Osteocyte (in vitro differentiated cells): Measurements from ENCODE around the gene NFKB1. TPM values are rescaled to one million over a fixed set of nuclear protein-coding genes. Genes with fewer than 3 reads are reported as not detected.

Experiments used
- DNase-seq: peaks from one replicate; pipeline ENCODE4 v3.0.0; 2021; ENCODE audit warnings: mixed read lengths; ENCODE audit not compliant: unreplicated experiment; ENCODE audit errors: extremely low spot score
- H3K27ac Mint-ChIP-seq: one replicate; pipeline ENCODE4 v1.8.0; 2021; ENCODE audit warnings: mild to moderate bottlenecking, mixed read lengths; ENCODE audit not compliant: unreplicated experiment
- H3K27me3 Mint-ChIP-seq: one replicate; pipeline ENCODE4 v1.8.0; 2021; ENCODE audit warnings: mixed read lengths; ENCODE audit not compliant: unreplicated experiment
- H3K36me3 Mint-ChIP-seq: one replicate; pipeline ENCODE4 v1.8.0; 2021; ENCODE audit warnings: mixed read lengths; ENCODE audit not compliant: unreplicated experiment
- H3K4me1 Mint-ChIP-seq: one replicate; pipeline ENCODE4 v1.8.0; 2021; ENCODE audit warnings: mixed read lengths; ENCODE audit not compliant: unreplicated experiment
- H3K4me3 Mint-ChIP-seq: one replicate; pipeline ENCODE4 v1.8.0; 2021; ENCODE audit warnings: mild to moderate bottlenecking, moderate library complexity, mixed read lengths; ENCODE audit not compliant: unreplicated experiment
- H3K9me3 Mint-ChIP-seq: one replicate; pipeline ENCODE4 v1.8.0; 2021; ENCODE audit warnings: mixed read lengths; ENCODE audit not compliant: unreplicated experiment
- total RNA-seq: library from RNA; stranded (reverse); gene quantifications from 2 replicates; pipeline ENCODE4 v1.2.1, GENCODE V29; 2021
- TF ChIP-seq, protein P1 (sequence below): fragments of 200-600 bp; sonication (generic); IDR thresholded peaks from 2 replicates; pipeline ENCODE4 v1.5.0; 2021; ENCODE audit warnings: antibody characterized with exemption, mild to moderate bottlenecking, moderate library complexity

Gene NFKB1
- total RNA-seq, 1 donor from 2014 or later: 27.9 TPM

DNA sequence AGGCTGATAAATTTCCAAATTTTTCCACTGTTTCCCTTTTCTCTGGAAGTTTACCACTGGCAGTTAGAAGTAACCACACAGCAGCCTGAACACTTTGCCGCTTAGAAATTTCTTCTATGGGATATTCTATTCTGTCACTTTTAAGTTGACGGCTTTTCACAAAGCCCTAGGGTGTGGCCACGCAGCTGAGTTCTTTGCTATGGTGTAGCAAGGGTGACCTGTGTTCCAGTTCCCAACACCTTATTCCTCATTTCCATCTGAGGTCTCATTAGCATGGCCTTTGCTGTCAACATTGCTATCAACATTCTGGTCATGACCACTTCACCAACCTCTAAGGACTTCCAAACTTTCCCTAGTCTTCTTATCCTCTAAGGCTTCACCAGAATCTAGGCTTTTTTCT, 45.4 kb upstream of the NFKB1 start:
- DNase-seq: no peak

DNA sequence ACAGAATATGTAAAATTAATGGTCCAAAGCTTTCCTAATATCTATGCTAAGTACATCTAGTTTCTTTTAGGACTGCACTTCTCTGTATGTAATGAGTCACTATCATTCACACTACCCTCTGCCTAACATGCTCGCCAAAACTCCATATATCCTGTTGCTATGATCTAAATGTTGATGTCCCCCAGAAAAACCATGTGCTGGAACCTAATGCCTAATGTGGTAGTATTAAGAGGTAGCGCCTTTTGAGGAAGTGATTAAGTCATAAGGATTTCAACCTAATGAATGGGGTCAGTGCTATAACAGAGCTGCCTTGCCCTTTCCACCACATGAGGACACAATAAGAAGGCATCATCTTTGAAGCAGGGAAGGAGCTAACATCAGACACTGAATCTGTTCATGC, 34.9 kb upstream of the NFKB1 start:
- peaks cover 41% of the 10 kb centered on the region for H3K27me3 Mint-ChIP-seq
- TF ChIP-seq, protein P1, sequence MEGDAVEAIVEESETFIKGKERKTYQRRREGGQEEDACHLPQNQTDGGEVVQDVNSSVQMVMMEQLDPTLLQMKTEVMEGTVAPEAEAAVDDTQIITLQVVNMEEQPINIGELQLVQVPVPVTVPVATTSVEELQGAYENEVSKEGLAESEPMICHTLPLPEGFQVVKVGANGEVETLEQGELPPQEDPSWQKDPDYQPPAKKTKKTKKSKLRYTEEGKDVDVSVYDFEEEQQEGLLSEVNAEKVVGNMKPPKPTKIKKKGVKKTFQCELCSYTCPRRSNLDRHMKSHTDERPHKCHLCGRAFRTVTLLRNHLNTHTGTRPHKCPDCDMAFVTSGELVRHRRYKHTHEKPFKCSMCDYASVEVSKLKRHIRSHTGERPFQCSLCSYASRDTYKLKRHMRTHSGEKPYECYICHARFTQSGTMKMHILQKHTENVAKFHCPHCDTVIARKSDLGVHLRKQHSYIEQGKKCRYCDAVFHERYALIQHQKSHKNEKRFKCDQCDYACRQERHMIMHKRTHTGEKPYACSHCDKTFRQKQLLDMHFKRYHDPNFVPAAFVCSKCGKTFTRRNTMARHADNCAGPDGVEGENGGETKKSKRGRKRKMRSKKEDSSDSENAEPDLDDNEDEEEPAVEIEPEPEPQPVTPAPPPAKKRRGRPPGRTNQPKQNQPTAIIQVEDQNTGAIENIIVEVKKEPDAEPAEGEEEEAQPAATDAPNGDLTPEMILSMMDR: no peak
- H3K4me3 Mint-ChIP-seq: no peak overlapping the region
- H3K9me3 Mint-ChIP-seq: no peaks in the 10 kb centered on the region
- no peaks in the 10 kb centered on the region for H3K4me1 Mint-ChIP-seq
- no peak overlapping the region for H3K27ac Mint-ChIP-seq
- no peak for DNase-seq
- H3K36me3 Mint-ChIP-seq: no peaks in the 10 kb centered on the region

More for the DNA sequence above, 45.4 kb upstream of the NFKB1 start:
- H3K4me1 Mint-ChIP-seq: no peaks in the 10 kb centered on the region
- H3K36me3 Mint-ChIP-seq: no peaks in the 10 kb centered on the region
- peaks cover 11% of the 10 kb centered on the region for H3K9me3 Mint-ChIP-seq
- no peak overlapping the region for H3K4me3 Mint-ChIP-seq
- TF ChIP-seq, protein P1: no peak
- H3K27ac Mint-ChIP-seq: no peak overlapping the region
- peaks cover 44% of the 10 kb centered on the region for H3K27me3 Mint-ChIP-seq

- no peak for DNase-seq
- TF ChIP-seq, protein P1: no peak
- Mint-ChIP-seq H3K27ac (no peak overlapping the region), H3K27me3 (peaks cover 44% of the 10 kb centered on the region), H3K4me3 (no peak overlapping the region), H3K9me3 (no peaks in the 10 kb centered on the region), H3K36me3 (no peaks in the 10 kb centered on the region), H3K4me1 (no peaks in the 10 kb centered on the region)
These were observed 31.4 kb upstream of the NFKB1 start for GRCh38 chr4:102469806-102470205.

- H3K9me3 Mint-ChIP-seq: peaks cover 12% of the 10 kb centered on the region
These were observed 28.6 kb upstream of the NFKB1 start for GRCh38 chr4:102472441-102473013.

DNA sequence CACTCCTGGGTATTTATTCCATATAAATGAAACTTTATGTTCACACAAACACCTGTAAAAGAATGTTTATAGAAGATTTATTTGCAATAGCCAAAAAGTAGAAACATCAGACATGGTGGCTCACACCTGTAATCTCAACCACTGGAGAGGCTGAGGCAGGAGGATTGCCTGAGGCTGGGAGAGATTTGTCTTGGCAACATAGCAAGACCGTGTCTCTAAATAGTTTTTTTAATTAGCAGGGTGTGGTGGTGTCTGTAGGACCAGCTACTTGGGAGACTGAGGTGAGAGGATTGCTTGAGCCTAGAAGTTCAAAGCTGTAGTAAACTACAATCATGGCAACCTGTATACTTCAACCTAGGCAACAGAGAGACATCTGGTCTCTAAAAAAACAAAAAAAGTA, 27.7 kb upstream of the NFKB1 start:
- TF ChIP-seq, protein P1: no peak
- Mint-ChIP-seq H3K4me3 (no peak overlapping the region), H3K27me3 (peaks cover 30% of the 10 kb centered on the region), H3K4me1 (no peaks in the 10 kb centered on the region), H3K9me3 (peaks cover 14% of the 10 kb centered on the region), H3K27ac (no peak overlapping the region), H3K36me3 (peaks cover 4% of the 10 kb centered on the region)
- no peak for DNase-seq

More at GRCh38 chr4:102472441-102473013, 28.6 kb upstream of the NFKB1 start:
- H3K27me3 Mint-ChIP-seq: peaks cover 34% of the 10 kb centered on the region
- H3K27ac Mint-ChIP-seq: no peak overlapping the region
- H3K36me3 Mint-ChIP-seq: peaks cover 4% of the 10 kb centered on the region
- DNase-seq: no peak
- TF ChIP-seq, protein P1: no peak
- no peak overlapping the region for H3K4me3 Mint-ChIP-seq
- H3K4me1 Mint-ChIP-seq: no peaks in the 10 kb centered on the region
